Kidney (tissue), 14 donors: ENCODE results near the gene CIAO1. TPM values are rescaled to one million over a fixed set of nuclear protein-coding genes. Genes with fewer than 3 reads are reported as not detected.

Experiments
- DNase-seq, 5 donors: peaks; one replicate each; pipeline ENCODE4 v3.0.0-alpha.2; 2013 to 2020
- FAIRE-seq: peaks from 2 replicates; lab custom pipeline; 2012; peaks lifted over from hg19 to GRCh38; lab: Jason Lieb, UNC
- H3K27ac ChIP-seq, 2 donors: one replicate each; pipeline ENCODE4 v1.7.0; 2013; ENCODE audit warnings: low read depth in 2 of 2, low read length in 2 of 2, inconsistent platforms in 1 of 2
- H3K27me3 ChIP-seq: one replicate; pipeline ENCODE4 v1.7.1; 2013; ENCODE audit warnings: low read length, inconsistent platforms; ENCODE audit not compliant: control insufficient read depth, insufficient read depth
- H3K36me3 ChIP-seq, 3 donors: one replicate each; pipeline versions ENCODE4 v1.7.0 to v1.7.1; 2013; ENCODE audit warnings: low read length in 3 of 3, control low read depth in 1 of 3, inconsistent platforms in 1 of 3; ENCODE audit not compliant: insufficient read depth in 3 of 3, control insufficient read depth in 2 of 3
- H3K4me1 ChIP-seq, 3 donors: one replicate each; pipeline versions ENCODE4 v1.7.0 to v1.7.1; 2013; ENCODE audit warnings: low read length in 3 of 3, inconsistent platforms in 1 of 3, low read depth in 1 of 3; ENCODE audit not compliant: control insufficient read depth in 2 of 3, insufficient read depth in 2 of 3
- H3K4me3 ChIP-seq, 3 donors: one replicate each; pipeline versions ENCODE4 v1.7.0 to v1.8.1; 2013; ENCODE audit warnings: low read length in 3 of 3, control low read depth in 1 of 3, inconsistent platforms in 1 of 3
- H3K9ac ChIP-seq, 3 donors: one replicate each; pipeline versions ENCODE4 v1.7.0 to v1.7.1; 2013; ENCODE audit warnings: low read length in 3 of 3, control low read depth in 1 of 3, inconsistent platforms in 1 of 3
- H3K9me3 ChIP-seq, 3 donors: one replicate each; pipeline versions ENCODE4 v1.7.0 to v1.7.1; 2013; ENCODE audit warnings: low read length in 3 of 3, control low read depth in 1 of 3, inconsistent platforms in 1 of 3; ENCODE audit not compliant: control insufficient read depth in 2 of 3, insufficient read depth in 1 of 3
- intact Hi-C: fragments of 100-400 bp; cut with DNase I; formaldehyde crosslinking; loops from one replicate; pipeline ENCODE4 v1.11.1; 2022
- polyA plus RNA-seq: library from polyadenylated mRNA; stranded (reverse); fragments of 350-450 nt; fragmentation: Illumina TruSeq; extraction: RNeasy Lipid Tissue Mini Kit (QIAGEN cat#74804); gene quantifications from one replicate; pipeline ENCODE4 v1.2.3, GENCODE V29; 2014; ENCODE audit warnings: low read depth, low replicate concordance; ENCODE audit not compliant: insufficient read depth
- total RNA-seq: library from RNA; stranded (reverse); fragmentation: NEBNext Ultra II Directional; extraction: Animal tissue kit (Norgen Biotek cat#: 25700); gene quantifications from one replicate; pipeline ENCODE4 v1.2.1, GENCODE V29; 2021
- TF ChIP-seq, protein P1 (sequence below): IDR thresholded peaks from 3 replicates; pipeline ENCODE4 v1.5.1; 2012; ENCODE audit warnings: mild to moderate bottlenecking, moderate library complexity, borderline replicate concordance; ENCODE audit not compliant: insufficient read depth; ENCODE audit errors: extremely low read depth
- donor health status: control.
- donor health status: control.
- donor health status: control.
- donor health status: control.
- donor health status: control.
- donor health status: DM: yes; HTN: yes; CAD: no.
- donor health status: Normal renal cell carcinoma (clear cell type).

CIAO1 gene
- total and polyA plus RNA-seq, 2 donors from 2014 or later: 48.2 to 63.0 TPM

DNA sequence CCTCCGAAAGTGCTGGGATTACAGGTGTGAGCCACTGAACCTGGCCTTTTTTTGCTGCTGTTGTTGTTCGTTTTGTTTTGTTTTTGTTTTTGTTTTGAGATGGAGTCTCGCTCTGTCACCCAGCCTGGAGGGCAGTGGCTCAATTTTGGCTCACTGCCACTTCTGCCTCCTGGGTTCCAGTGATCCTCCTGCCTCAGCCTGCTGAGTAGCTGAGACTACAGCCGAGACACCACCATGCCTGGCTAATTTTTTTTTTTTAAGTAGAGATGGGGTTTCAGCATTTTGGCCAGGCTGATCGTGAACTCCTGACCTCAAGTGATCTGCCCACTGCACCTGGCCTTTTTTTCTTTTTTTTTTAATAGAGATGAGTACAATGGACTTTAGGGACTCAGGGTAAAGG is 22.2 kb upstream of the CIAO1 start:
- Histone ChIP-seq H3K27me3 (no peaks in the 10 kb centered on the region), H3K4me3 (no peak overlapping the region), H3K9ac (no peak overlapping the region), H3K4me1 (no peaks in the 10 kb centered on the region), H3K36me3 (no peaks in the 10 kb centered on the region), H3K9me3 (no peaks in the 10 kb centered on the region), H3K27ac (no peak overlapping the region)
- no peak for FAIRE-seq
- intact Hi-C loops: no loop called here
- TF ChIP-seq, protein P1, sequence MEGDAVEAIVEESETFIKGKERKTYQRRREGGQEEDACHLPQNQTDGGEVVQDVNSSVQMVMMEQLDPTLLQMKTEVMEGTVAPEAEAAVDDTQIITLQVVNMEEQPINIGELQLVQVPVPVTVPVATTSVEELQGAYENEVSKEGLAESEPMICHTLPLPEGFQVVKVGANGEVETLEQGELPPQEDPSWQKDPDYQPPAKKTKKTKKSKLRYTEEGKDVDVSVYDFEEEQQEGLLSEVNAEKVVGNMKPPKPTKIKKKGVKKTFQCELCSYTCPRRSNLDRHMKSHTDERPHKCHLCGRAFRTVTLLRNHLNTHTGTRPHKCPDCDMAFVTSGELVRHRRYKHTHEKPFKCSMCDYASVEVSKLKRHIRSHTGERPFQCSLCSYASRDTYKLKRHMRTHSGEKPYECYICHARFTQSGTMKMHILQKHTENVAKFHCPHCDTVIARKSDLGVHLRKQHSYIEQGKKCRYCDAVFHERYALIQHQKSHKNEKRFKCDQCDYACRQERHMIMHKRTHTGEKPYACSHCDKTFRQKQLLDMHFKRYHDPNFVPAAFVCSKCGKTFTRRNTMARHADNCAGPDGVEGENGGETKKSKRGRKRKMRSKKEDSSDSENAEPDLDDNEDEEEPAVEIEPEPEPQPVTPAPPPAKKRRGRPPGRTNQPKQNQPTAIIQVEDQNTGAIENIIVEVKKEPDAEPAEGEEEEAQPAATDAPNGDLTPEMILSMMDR: no peak
- DNase-seq: peak in 1 of 5 donors; percentile 13

DNA sequence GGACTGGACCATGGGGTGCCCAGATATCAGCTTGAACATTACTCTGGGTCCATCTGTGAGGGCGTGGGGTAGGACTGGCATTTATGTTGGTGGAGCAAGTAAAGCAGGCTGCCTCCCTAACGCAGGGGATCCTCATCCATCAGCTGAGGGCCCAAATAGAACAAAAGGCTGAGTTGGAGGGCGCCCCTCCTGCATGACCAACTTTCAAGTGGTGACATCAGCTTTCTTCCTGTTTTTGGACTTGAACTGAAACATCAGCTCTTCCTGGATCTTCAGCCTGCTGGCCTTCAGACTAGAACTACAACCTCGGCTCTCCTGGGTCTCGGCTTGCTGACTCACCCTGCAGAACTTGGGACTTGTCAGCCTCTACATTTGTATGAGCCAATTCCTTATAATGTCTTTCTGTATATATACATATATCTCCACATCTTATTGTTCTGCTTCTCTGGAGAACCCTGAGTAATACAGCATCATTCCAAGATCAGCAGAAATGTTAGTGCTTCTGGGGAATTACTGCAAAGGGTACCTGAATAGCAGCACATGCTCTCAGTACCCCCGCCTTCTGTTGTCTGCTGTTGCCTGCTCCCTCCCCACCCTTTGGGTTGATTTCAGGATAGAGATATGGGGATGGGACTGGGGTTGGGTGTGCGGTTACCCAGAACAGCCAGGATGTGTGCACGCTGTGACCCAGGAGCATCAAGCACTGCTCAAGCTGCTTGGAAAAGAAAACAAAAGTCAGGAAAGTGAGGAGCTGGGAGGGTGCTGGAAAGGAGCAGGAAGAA is 20.2 kb upstream of the CIAO1 start:
- TF ChIP-seq, protein P1: no peak
- no peaks in the 10 kb centered on the region for H3K27me3 ChIP-seq
- DNase-seq: peak in 1 of 5 donors; percentile 53
- H3K9me3 ChIP-seq: no peaks in the 10 kb centered on the region
- FAIRE-seq: no peak
- no peak overlapping the region for H3K27ac ChIP-seq
- H3K9ac ChIP-seq: no peak overlapping the region
- H3K36me3 ChIP-seq: peaks cover 0 to 3% (median 0%) of the 10 kb centered on the region in 3 donors
- no peak overlapping the region for H3K4me3 ChIP-seq
- peaks cover 0 to 8% (median 0%) of the 10 kb centered on the region in 3 donors for H3K4me1 ChIP-seq
- intact Hi-C loops: no loop called here

DNA sequence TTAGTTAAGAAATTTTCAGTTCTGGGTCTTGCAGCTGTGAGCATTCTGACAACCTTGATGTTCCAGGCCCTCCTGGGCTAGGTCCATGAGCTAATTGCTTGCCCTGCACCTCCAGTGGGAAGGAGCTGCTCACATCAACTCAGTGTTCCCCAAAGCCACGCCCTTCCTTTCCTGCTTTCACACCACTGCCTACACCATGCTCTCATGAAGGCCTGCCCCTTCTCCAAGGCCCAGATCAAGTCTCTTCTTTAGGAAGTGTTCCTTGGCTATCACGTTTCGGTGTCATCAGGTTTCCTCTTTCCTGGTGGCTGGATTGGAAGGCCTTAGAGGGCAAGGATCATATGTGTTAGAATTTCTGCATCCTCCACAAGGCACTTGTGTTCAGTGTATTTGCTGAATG is 19.0 kb upstream of the CIAO1 start:
- DNase-seq (peak in 1 of 5 donors; percentile 44), FAIRE-seq (no peak)

More for the DNA sequence above, 19.0 kb upstream of the CIAO1 start:
- Histone ChIP-seq H3K36me3 (peaks cover 0 to 4% (median 0%) of the 10 kb centered on the region in 3 donors), H3K9ac (no peak overlapping the region), H3K27ac (no peak overlapping the region), H3K9me3 (no peaks in the 10 kb centered on the region), H3K4me3 (no peak overlapping the region), H3K4me1 (peaks cover 1 to 11% (median 8%) of the 10 kb centered on the region in 3 donors), H3K27me3 (no peaks in the 10 kb centered on the region)
- intact Hi-C loops: no loop called here
- TF ChIP-seq, protein P1: no peak
